ENCODE results near the gene TRAP1.

DNA sequence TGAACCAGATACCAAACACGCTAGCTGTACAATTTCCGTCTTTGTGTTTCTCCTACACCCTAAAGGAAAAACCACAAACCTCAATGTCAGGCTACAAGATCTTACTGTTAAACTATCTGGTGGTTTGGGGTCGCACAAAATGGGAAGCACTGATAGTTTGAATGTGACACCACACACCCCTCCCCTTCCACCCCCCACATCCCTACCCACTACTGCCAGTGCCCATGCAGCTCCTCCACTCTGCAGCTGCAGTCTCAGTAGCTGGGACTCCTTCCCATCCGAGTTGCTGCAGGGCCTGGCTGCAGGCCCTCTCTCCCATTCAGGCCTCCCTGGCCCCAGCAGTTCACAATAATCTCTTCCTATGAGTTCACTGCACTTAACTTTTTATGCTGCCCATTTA is 18.4 kb downstream of the TRAP1 start:
- no peak for TF ChIP-seq POLR2AphosphoS5 (IDR thresholded peaks at IDR 0.05; ENCODE audit: borderline replicate concordance, low read depth, low read length)
- TF ChIP-seq EZH2 (IDR thresholded peaks at IDR 0.05), result no peak
